ENCODE results near the gene ATN1. TPM values are rescaled to one million over a fixed set of nuclear protein-coding genes. Genes with fewer than 3 reads are reported as not detected.
"Not testable (repeated sequence)": the region's sequence is repeated elsewhere in the genome, so short reads cannot be mapped to it uniquely, and the experiment has no call there.

ATN1 gene
- total RNA-seq, 2 experiments from 2014 or later = 27.3 to 27.6 TPM

- H3K4me3 Mint-ChIP-seq = peak overlapping the region; percentile 82
- ChIA-PET POLR2A (interaction anchor here (0.8 to 1.6 kb wide), 7 partner anchors 17 to 53 kb away, joined by 3 to 10 read pairs (median 4); partner anchors contain the start of genes C12orf57, CDCA3, RNU7-1 and SPSB2), CTCF (interaction anchor here (0.6 to 4.0 kb wide), 48 partner anchors 9 to 440 kb away, joined by 3 to 42 read pairs (median 5); partner anchors contain the start of genes ATN1, C12orf57, C1RL and CDCA3)
- H3K27me3 Mint-ChIP-seq = no peaks in the 10 kb centered on the region
- H3K27ac Mint-ChIP-seq = peak overlapping the region; percentile 96
- peaks cover 10% of the 10 kb centered on the region for H3K36me3 Mint-ChIP-seq (ENCODE audit: low read depth)
- H3K4me1 Mint-ChIP-seq = peaks cover 29% of the 10 kb centered on the region
- no peaks in the 10 kb centered on the region for H3K9me3 Mint-ChIP-seq
- peak; percentile 98 for DNase-seq
These were observed 36.7 kb upstream of the ATN1 start for GRCh38 chr12:6890789-6891645.

GRCh38 chr12:6891646-6892001 lies 36.1 kb upstream of the ATN1 start:
- Mint-ChIP-seq H3K27me3 (no peaks in the 10 kb centered on the region), H3K27ac (peak overlapping the region; percentile 92), H3K36me3 (ENCODE audit: low read depth) (peaks cover 10% of the 10 kb centered on the region), H3K4me3 (peak overlapping the region; percentile 82), H3K9me3 (no peaks in the 10 kb centered on the region), H3K4me1 (peaks cover 29% of the 10 kb centered on the region)
- ChIA-PET POLR2A (interaction anchor here (0.6 to 1.6 kb wide), 6 partner anchors 17 to 129 kb away, joined by 3 to 10 read pairs (median 5); partner anchors contain the start of genes C12orf57, RNU7-1, SPSB2 and USP5), CTCF (interaction anchor here (0.6 to 4.0 kb wide), 42 partner anchors 8 to 440 kb away, joined by 3 to 42 read pairs (median 6); partner anchors contain the start of genes ATN1, C12orf57, C1RL and CDCA3)
- no peak for DNase-seq

GRCh38 chr12:6892683-6893082 lies 35.1 kb upstream of the ATN1 start:
- H3K27me3 Mint-ChIP-seq, H3K9me3 Mint-ChIP-seq, DNase-seq, POLR2A ChIA-PET, H3K27ac Mint-ChIP-seq: not testable (repeated sequence)
- Mint-ChIP-seq H3K36me3 (ENCODE audit: low read depth) (peaks cover 10% of the 10 kb centered on the region), H3K4me3 (peak overlapping the region; percentile 82), H3K4me1 (peaks cover 29% of the 10 kb centered on the region)
- CTCF ChIA-PET = interaction anchor here (2.0 to 4.0 kb wide), 6 partner anchors 10 to 33 kb away, joined by 17 to 42 read pairs (median 24); partner anchors contain the start of genes LRRC23 and SPSB2

GRCh38 chr12:6894321-6894720 lies 33.4 kb upstream of the ATN1 start:
- H3K9me3 Mint-ChIP-seq = no peaks in the 10 kb centered on the region
- ChIA-PET CTCF (interaction anchor here (0.6 to 4.0 kb wide), 3 partner anchors 8 to 172 kb away, joined by 3 to 25 read pairs (median 7); partner anchors contain the start of gene SPSB2), POLR2A (no interaction called here)
- peaks cover 26% of the 10 kb centered on the region for H3K4me1 Mint-ChIP-seq
- H3K27me3 Mint-ChIP-seq = no peaks in the 10 kb centered on the region
- no peak overlapping the region for H3K27ac Mint-ChIP-seq
- DNase-seq = no peak
- H3K36me3 Mint-ChIP-seq (ENCODE audit: low read depth) = peaks cover 10% of the 10 kb centered on the region
- no peak overlapping the region for H3K4me3 Mint-ChIP-seq

- Mint-ChIP-seq H3K4me1 (peaks cover 19% of the 10 kb centered on the region), H3K27me3 (no peaks in the 10 kb centered on the region), H3K36me3 (ENCODE audit: low read depth) (peaks cover 2% of the 10 kb centered on the region), H3K27ac (no peak overlapping the region), H3K9me3 (no peaks in the 10 kb centered on the region), H3K4me3 (no peak overlapping the region)
- no peak for DNase-seq
- CTCF ChIA-PET = interaction anchor here (0.7 to 2.1 kb wide), 4 partner anchors 24 to 41 kb away, joined by 3 to 9 read pairs (median 4); partner anchors contain the start of gene SPSB2
- POLR2A ChIA-PET = interaction anchor here (0.7 kb wide), 1 partner anchor 426 kb away, joined by 10 read pairs; no protein-coding TSS in a partner anchor
These were observed 30.8 kb upstream of the ATN1 start for GRCh38 chr12:6896846-6897435.

- H3K9me3 Mint-ChIP-seq = no peaks in the 10 kb centered on the region
- H3K4me1 Mint-ChIP-seq = peaks cover 12% of the 10 kb centered on the region
- no peak overlapping the region for H3K4me3 Mint-ChIP-seq
- no peak for DNase-seq
- POLR2A ChIA-PET = no interaction called here
- H3K36me3 Mint-ChIP-seq (ENCODE audit: low read depth) = no peaks in the 10 kb centered on the region
- H3K27me3 Mint-ChIP-seq = no peaks in the 10 kb centered on the region
- H3K27ac Mint-ChIP-seq = no peak overlapping the region
- CTCF ChIA-PET = interaction anchor here (0.8 to 2.4 kb wide), 3 partner anchors 8 to 57 kb away, joined by 3 to 17 read pairs (median 9); no protein-coding TSS in a partner anchor
These were observed 28.3 kb upstream of the ATN1 start for GRCh38 chr12:6899427-6899826.

GRCh38 chr12:6899837-6900519 lies 27.8 kb upstream of the ATN1 start:
- CTCF ChIA-PET = interaction anchor here (0.6 to 2.4 kb wide), 4 partner anchors 9 to 56 kb away, joined by 3 to 17 read pairs (median 6); no protein-coding TSS in a partner anchor
- Mint-ChIP-seq H3K4me1 (peaks cover 12% of the 10 kb centered on the region), H3K27me3 (no peaks in the 10 kb centered on the region), H3K9me3 (no peaks in the 10 kb centered on the region), H3K36me3 (ENCODE audit: low read depth) (no peaks in the 10 kb centered on the region), H3K4me3 (no peak overlapping the region), H3K27ac (no peak overlapping the region)
- POLR2A ChIA-PET = interaction anchor here (0.7 kb wide), 1 partner anchor 58 kb away, joined by 3 read pairs; no protein-coding TSS in a partner anchor
- no peak for DNase-seq

- DNase-seq = no peak
- Mint-ChIP-seq H3K4me1 (peaks cover 12% of the 10 kb centered on the region), H3K9me3 (no peaks in the 10 kb centered on the region), H3K27ac (no peak overlapping the region), H3K4me3 (no peak overlapping the region), H3K36me3 (ENCODE audit: low read depth) (no peaks in the 10 kb centered on the region), H3K27me3 (no peaks in the 10 kb centered on the region)
- ChIA-PET POLR2A (no interaction called here), CTCF (interaction anchor here (1.0 to 2.7 kb wide), 3 partner anchors 9 to 10 kb away, joined by 3 to 25 read pairs (median 4); no protein-coding TSS in a partner anchor)
These were observed 25.3 kb upstream of the ATN1 start for GRCh38 chr12:6902448-6902847.

GRCh38 chr12:6903722-6904121 lies 24.0 kb upstream of the ATN1 start:
- no peaks in the 10 kb centered on the region for H3K9me3 Mint-ChIP-seq
- no peak overlapping the region for H3K4me3 Mint-ChIP-seq
- H3K4me1 Mint-ChIP-seq = peaks cover 12% of the 10 kb centered on the region
- no peak overlapping the region for H3K27ac Mint-ChIP-seq
- H3K27me3 Mint-ChIP-seq = no peaks in the 10 kb centered on the region
- POLR2A ChIA-PET = interaction anchor here (0.6 kb wide), 1 partner anchor 346 kb away, joined by 4 read pairs; no protein-coding TSS in a partner anchor
- DNase-seq = no peak
- no peaks in the 10 kb centered on the region for H3K36me3 Mint-ChIP-seq (ENCODE audit: low read depth)
- CTCF ChIA-PET = interaction anchor here (2.7 to 5.6 kb wide), 3 partner anchors 11 to 31 kb away, joined by 11 to 31 read pairs (median 25); partner anchors contain the start of gene SPSB2

GRCh38 chr12:6904280-6905276 lies 23.2 kb upstream of the ATN1 start, which contains the start of gene LRRC23:
Gene LRRC23 (plus strand): TSS chr12:6904822. CDS start chr12:6905634, 812 bp downstream.
- Mint-ChIP-seq H3K27ac (no peak within 1 kb of the TSS), H3K36me3 (ENCODE audit: low read depth) (no peaks in the 10 kb centered on the region), H3K4me1 (peaks cover 11% of the 10 kb centered on the region), H3K9me3 (no peaks in the 10 kb centered on the region), H3K27me3 (no peaks in the 10 kb centered on the region), H3K4me3 (no peak within 1 kb of the TSS)
- DNase-seq = peak; percentile 99
- CTCF ChIA-PET = interaction anchor here (1.1 to 5.6 kb wide), 5 partner anchors 13 to 35 kb away, joined by 5 to 31 read pairs (median 11); partner anchors contain the start of gene SPSB2
- POLR2A ChIA-PET = no interaction called here

- H3K4me1 Mint-ChIP-seq = peaks cover 4% of the 10 kb centered on the region
- H3K27ac Mint-ChIP-seq = no peak overlapping the region
- DNase-seq = no peak
- no peak overlapping the region for H3K4me3 Mint-ChIP-seq
- no peaks in the 10 kb centered on the region for H3K27me3 Mint-ChIP-seq
- CTCF ChIA-PET = interaction anchor here (1.1 to 5.6 kb wide), 7 partner anchors 9 to 36 kb away, joined by 3 to 31 read pairs (median 6); partner anchors contain the start of genes ENO2 and SPSB2
- POLR2A ChIA-PET = no interaction called here
- no peaks in the 10 kb centered on the region for H3K36me3 Mint-ChIP-seq (ENCODE audit: low read depth)
- no peaks in the 10 kb centered on the region for H3K9me3 Mint-ChIP-seq
These were observed 22.2 kb upstream of the ATN1 start for GRCh38 chr12:6905414-6906040.
